PC-3 (cell line): ENCODE measurements around the gene PGBD5.

Experiments used
- CTCF ChIP-seq: fragments of 300-600 bp; sonication (generic); conservative IDR thresholded peaks from 2 replicates; pipeline ENCODE4 v1.5.1; 2017; ENCODE audit warnings: antibody characterized with exemption, low read depth, mild to moderate bottlenecking, low read length
- EZH2 ChIP-seq: fragments of 300-600 bp; sonication (generic); IDR thresholded peaks from one replicate; pipeline ENCODE4 v1.6.1; 2017; ENCODE audit warnings: antibody characterized with exemption, mild to moderate bottlenecking, low read length; ENCODE audit not compliant: unreplicated experiment
- EZH2phosphoT487 ChIP-seq: fragments of 300-600 bp; sonication (generic); IDR thresholded peaks from 2 replicates; pipeline ENCODE4 v1.6.1; 2018; ENCODE audit warnings: mild to moderate bottlenecking, antibody characterized with exemption, low read length, borderline replicate concordance

GRCh38 chr1:230421481-230421880 is 4.7 kb downstream of the PGBD5 start:
- no peak for TF ChIP-seq CTCF
- TF ChIP-seq EZH2: no peak
- TF ChIP-seq EZH2phosphoT487: no peak
